ENCODE measurements around the gene TEC. TPM values are rescaled to one million over a fixed set of nuclear protein-coding genes. Genes with fewer than 3 reads are reported as not detected.

TEC gene
- total and polyA plus RNA-seq, 9 of the 15 experiments (the other 6 are each of a cell fraction or from before 2014, with no cell fraction given) = 5.3 to 14.7 (median 8.8) TPM

- in situ Hi-C loops (cut with MboI) (no loop called here), intact Hi-C loops (cut with micrococcal nuclease) (no loop called here)
- Histone ChIP-seq H3K4me2 (ENCODE audit: insufficient read depth, low read length) (peak overlapping the region; percentile 72), H3K4me1 (replicated peaks in 1 of 2; ENCODE audit: control insufficient read depth in 2 of 2, insufficient read depth in 2 of 2, low read length in 2 of 2) (peaks cover 18 to 33% of the 10 kb centered on the region in 2 experiments; a peak in 4 of 5 replicates), H3K9ac (ENCODE audit: insufficient read depth in 1 of 2, low read depth in 2 of 2, low read length in 2 of 2) (peak overlapping the region in 1 of 2 experiments; percentile 13; a peak in 1 of 4 replicates), H4K20me1 (replicated peaks; ENCODE audit: control insufficient read depth, insufficient read depth, low read length) (no peaks in the 10 kb centered on the region), H3K36me3 (ENCODE audit: control insufficient read depth, insufficient read depth, low read length) (0 out of 3 replicates have a peak, but pooled peaks cover 3% of the 10 kb centered on the region), H3K9me3 (replicated peaks; ENCODE audit: control insufficient read depth, insufficient read depth, low read depth, low read length) (no peaks in the 10 kb centered on the region), H3K4me3 (0 out of 2 replicates have a peak overlapping the region, but pooled peaks have one; percentile 0), H3K27me3 (ENCODE audit: control insufficient read depth in 2 of 2, insufficient read depth in 2 of 2, low read length in 2 of 2) (no peaks in the 10 kb centered on the region), H3K9me1 (ENCODE audit: control insufficient read depth, insufficient read depth, low read length) (no peaks in the 10 kb centered on the region), H2AFZ (ENCODE audit: low read depth, low read length) (peak overlapping the region; percentile 55), H3K79me2 (ENCODE audit: control insufficient read depth, insufficient read depth, low read length) (peaks cover 88% of the 10 kb centered on the region), H3K27ac (ENCODE audit: extremely low read depth, low read depth, low read length) (peak overlapping the region; percentile 65)
- no TSS peak for BruUV-seq (replicated peaks)
- DNase-seq (ENCODE audit: extremely low read depth in 1 of 4, low spot score in 3 of 4) (peak; percentile 84 to 94 (median 91)), FAIRE-seq (peak; percentile 99), ATAC-seq (peak; percentile 98)
- CTCF ChIA-PET (ENCODE audit: low intra/inter-chr PET ratio) = no interaction called here
- WGBS (ENCODE audit: insufficient coverage, low coverage, missing lambda C conversion rate) = 31% methylated on average over 6 of the region's 6 CpGs
- POLR2A ChIA-PET = interaction anchor here (0.7 to 1.5 kb wide), 4 partner anchors 10 to 125 kb away, joined by 3 to 4 read pairs (median 4); no protein-coding TSS in a partner anchor
- peak; percentile 79 for TF ChIP-seq FOS (IDR thresholded peaks at IDR 0.05; ENCODE audit: extremely low read depth, insufficient read length)
- TF ChIP-seq NFE2 (IDR thresholded peaks at IDR 0.05; ENCODE audit: low read depth) = 0 out of 2 replicates have a peak, but pooled peaks have one; percentile 32
- no peak for TF ChIP-seq ZNF717 (CRISPR knock-in tag; IDR thresholded peaks at IDR 0.05)
- TF ChIP-seq CBFA2T2 (conservative IDR thresholded peaks at IDR 0.05) = peak; percentile 85
- TF ChIP-seq POLR2AphosphoS5 (IDR thresholded peaks at IDR 0.05; ENCODE audit: control insufficient read depth, insufficient read depth, low read depth, low read length) = peak; percentile 90
- peak; percentile 18; the same call in 1 of the 2 replicates for TF ChIP-seq MBD2 (IDR thresholded peaks at IDR 0.05; ENCODE audit: borderline replicate concordance, low read depth)
- peak; percentile 21; the same call in 1 of the 2 replicates for TF ChIP-seq ETV1 (tag; conservative IDR thresholded peaks at IDR 0.05; ENCODE audit: low read depth)
- TF ChIP-seq FOSL1 (tag; conservative IDR thresholded peaks at IDR 0.05) = 0 out of 2 replicates have a peak, but pooled peaks have one; percentile 22
- no peak for TF ChIP-seq ID3 (CRISPR knock-in tag; IDR thresholded peaks at IDR 0.05)
- TF ChIP-seq ID3 (tag; IDR thresholded peaks at IDR 0.05) = peak; percentile 99
- peak; percentile 95 for TF ChIP-seq USF1 (CRISPR knock-in tag; IDR thresholded peaks at IDR 0.05)
- TF ChIP-seq HINFP (tag; conservative IDR thresholded peaks at IDR 0.05; ENCODE audit: low read depth) = no peak
- TF ChIP-seq ZEB2 (IDR thresholded peaks at IDR 0.05) = no peak
- TF ChIP-seq ZNF785 (CRISPR knock-in tag; IDR thresholded peaks at IDR 0.05) = no peak
- TF ChIP-seq NR0B1 (IDR thresholded peaks at IDR 0.05; ENCODE audit: partially characterized antibody) = no peak
- no peak for TF ChIP-seq COPS2 (conservative IDR thresholded peaks at IDR 0.05)
- no peak for TF ChIP-seq RHOXF2B (CRISPR knock-in tag; conservative IDR thresholded peaks at IDR 0.05)
- TF ChIP-seq MTF1 (CRISPR knock-in tag; IDR thresholded peaks at IDR 0.05; ENCODE audit: borderline replicate concordance) = no peak
Measured at GRCh38 chr4:48255072-48255958, 14.3 kb downstream of the TEC start.

All from K562 (cell line).